Sigmoid colon (tissue), 7 donors: ENCODE measurements around the gene PRPS2. TPM values are rescaled to one million over a fixed set of nuclear protein-coding genes. Genes with fewer than 3 reads are reported as not detected.

Experiments
- DNase-seq: peaks from one replicate; pipeline ENCODE4 v3.0.0-alpha.2; 2019
- H3K27ac ChIP-seq, 4 donors: fragments of 200-600 bp; sonication (generic); one replicate each; pipeline ENCODE4 v1.5.1; 2016 to 2019; ENCODE audit warnings: mild to moderate bottlenecking in 1 of 4
- H3K27me3 ChIP-seq, 3 donors: fragments of 200-600 bp; sonication (generic); one replicate each; pipeline ENCODE4 v1.5.1; 2019; ENCODE audit warnings: mild to moderate bottlenecking in 1 of 3
- H3K36me3 ChIP-seq, 4 donors: fragments of 200-600 bp; sonication (generic); one replicate each; pipeline ENCODE4 v1.5.1; 2016 to 2019
- H3K4me1 ChIP-seq, 4 donors: fragments of 200-600 bp; sonication (generic); one replicate each; pipeline ENCODE4 v1.5.1; 2017 to 2019
- H3K4me3 ChIP-seq, 4 donors: fragments of 200-600 bp; sonication (generic); one replicate each; pipeline ENCODE4 v1.5.1; 2017 to 2019; ENCODE audit warnings: mild to moderate bottlenecking in 2 of 4, moderate library complexity in 1 of 4
- H3K9me3 ChIP-seq, 4 donors: fragments of 200-600 bp in 3 of 4; sonication (generic) in 3 of 4; one replicate each; pipeline versions ENCODE4 v1.5.1 to v1.6.1; 2013 to 2019
- EP300 ChIP-seq, 4 donors: sonication (generic); formaldehyde crosslinking; IDR thresholded peaks; one replicate each; pipeline ENCODE4 v1.6.1; 2017; ENCODE audit warnings: antibody characterized with exemption in 4 of 4
- POLR2A ChIP-seq, 2 donors: fragments of 450-650 bp; IDR thresholded peaks; one replicate each; pipeline ENCODE4 v1.6.1; 2016; ENCODE audit warnings: antibody characterized with exemption in 2 of 2, mild to moderate bottlenecking in 2 of 2, moderate library complexity in 2 of 2
- POLR2AphosphoS5 ChIP-seq, 4 donors: sonication (generic); formaldehyde crosslinking; IDR thresholded peaks; one replicate each; pipeline ENCODE4 v1.6.1; 2017; ENCODE audit warnings: antibody characterized with exemption in 4 of 4
- WGBS, 2 donors: extraction: QIAGEN DNeasy Blood & Tissue Kit; methylation state at CpG; one replicate each; pipeline ENCODE4 v1.1.7; 2013; 5-methylcytosine and 5-hydroxymethylcytosine counted together
- intact Hi-C: fragments of 100-400 bp; cut with DNase I; formaldehyde crosslinking; loops from one replicate; pipeline ENCODE4 v1.15.1; 2023
- polyA plus RNA-seq, 3 donors: library from polyadenylated mRNA; stranded (reverse); fragments of 200-250 nt; gene quantifications; one replicate each; pipeline ENCODE4 v1.2.3, GENCODE V29; 2013
- total RNA-seq, 4 donors: library from RNA; depleted of rRNA; stranded (reverse); fragments of >200 nt; gene quantifications; one replicate each; pipeline ENCODE4 v1.1.0, GENCODE V29; 2016
- TF ChIP-seq, protein P1 (sequence below), 4 experiments: fragments of 450-650 bp in 3 of 4; fragments of 200-600 bp in 1 of 4; IDR thresholded peaks; one replicate each; pipeline ENCODE4 v1.5.1; 2016 to 2019; ENCODE audit warnings: antibody characterized with exemption in 4 of 4, mild to moderate bottlenecking in 3 of 4, moderate library complexity in 2 of 4
- donor health status: healthy with polysubstance abuse.
- donor health status: Bipolar disorder and iron deficiency.
- donor health status: healthy.

PRPS2 gene
- total and polyA plus RNA-seq, 7 donors: 21.6 to 99.9 (median 53.7) TPM

DNA sequence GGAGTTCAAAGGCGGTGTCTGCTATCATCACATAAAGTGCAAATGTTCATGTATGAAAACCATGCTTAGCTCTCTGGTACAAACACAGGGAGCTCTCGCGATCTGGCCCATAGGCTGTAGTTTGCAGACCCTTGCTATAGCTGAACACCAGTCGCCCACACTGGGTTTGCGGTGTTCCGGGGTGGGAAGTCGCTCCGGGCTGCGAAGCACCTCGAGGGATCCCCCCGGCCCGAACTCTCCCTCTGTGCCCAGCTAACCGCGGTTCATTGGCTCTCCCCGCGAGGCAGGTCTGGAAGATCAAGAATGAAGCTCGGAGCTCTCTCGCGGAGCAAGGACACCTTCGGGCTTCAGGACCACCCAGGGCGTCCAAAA, 341 bp upstream of the PRPS2 start:
- no peaks in the 10 kb centered on the region for H3K27me3 ChIP-seq
- no peak for DNase-seq
- no peak for TF ChIP-seq EP300 (IDR thresholded peaks at IDR 0.05)
- no peak for TF ChIP-seq POLR2A (IDR thresholded peaks at IDR 0.05)
- TF ChIP-seq, protein P1, sequence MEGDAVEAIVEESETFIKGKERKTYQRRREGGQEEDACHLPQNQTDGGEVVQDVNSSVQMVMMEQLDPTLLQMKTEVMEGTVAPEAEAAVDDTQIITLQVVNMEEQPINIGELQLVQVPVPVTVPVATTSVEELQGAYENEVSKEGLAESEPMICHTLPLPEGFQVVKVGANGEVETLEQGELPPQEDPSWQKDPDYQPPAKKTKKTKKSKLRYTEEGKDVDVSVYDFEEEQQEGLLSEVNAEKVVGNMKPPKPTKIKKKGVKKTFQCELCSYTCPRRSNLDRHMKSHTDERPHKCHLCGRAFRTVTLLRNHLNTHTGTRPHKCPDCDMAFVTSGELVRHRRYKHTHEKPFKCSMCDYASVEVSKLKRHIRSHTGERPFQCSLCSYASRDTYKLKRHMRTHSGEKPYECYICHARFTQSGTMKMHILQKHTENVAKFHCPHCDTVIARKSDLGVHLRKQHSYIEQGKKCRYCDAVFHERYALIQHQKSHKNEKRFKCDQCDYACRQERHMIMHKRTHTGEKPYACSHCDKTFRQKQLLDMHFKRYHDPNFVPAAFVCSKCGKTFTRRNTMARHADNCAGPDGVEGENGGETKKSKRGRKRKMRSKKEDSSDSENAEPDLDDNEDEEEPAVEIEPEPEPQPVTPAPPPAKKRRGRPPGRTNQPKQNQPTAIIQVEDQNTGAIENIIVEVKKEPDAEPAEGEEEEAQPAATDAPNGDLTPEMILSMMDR (IDR thresholded peaks at IDR 0.05): no peak
- TF ChIP-seq POLR2AphosphoS5 (IDR thresholded peaks at IDR 0.05): no peak
- WGBS, 2 donors: 1% methylated on average over 21 of the region's 21 CpGs
- intact Hi-C loops: loop anchor here (10.0 kb wide), 1 partner anchor 864 kb away; the partner anchor contains the start of gene TCEANC
- H3K9me3 ChIP-seq: no peaks in the 10 kb centered on the region
- H3K27ac ChIP-seq: peak overlapping the region; percentile 42 to 86 (median 76)
- H3K4me3 ChIP-seq: peak overlapping the region; percentile 63 to 71 (median 68)
- H3K36me3 ChIP-seq: no peaks in the 10 kb centered on the region
- H3K4me1 ChIP-seq: peaks cover 0 to 18% (median 0%) of the 10 kb centered on the region in 4 donors

DNA sequence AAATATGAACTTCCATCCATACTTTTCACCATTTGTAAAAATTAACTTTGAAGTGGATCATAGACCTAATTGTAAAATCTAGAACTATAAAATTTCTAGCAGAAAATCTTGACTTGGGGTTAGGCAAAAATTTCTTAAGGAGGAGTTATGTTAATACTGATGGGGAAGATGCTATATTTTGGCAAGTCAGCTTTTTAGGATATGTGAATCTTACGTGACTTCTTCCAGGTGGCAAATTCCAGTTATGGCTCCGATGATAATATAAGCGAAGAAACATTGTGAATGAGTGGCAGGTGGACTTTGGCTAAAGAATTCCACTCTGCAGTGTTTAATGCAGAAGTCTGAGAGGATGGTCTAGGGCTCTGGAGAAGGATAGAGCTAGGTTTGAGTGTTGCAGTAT, 1.5 kb downstream of the PRPS2 start:
- 77 to 84% methylated on average over 3 of the region's 3 CpGs for WGBS, 2 donors
- Histone ChIP-seq H3K27me3 (no peaks in the 10 kb centered on the region), H3K4me1 (peaks cover 0 to 18% (median 0%) of the 10 kb centered on the region in 4 donors), H3K4me3 (peak overlapping the region in 2 of 4 donors; percentile 68 to 71), H3K36me3 (no peaks in the 10 kb centered on the region), H3K9me3 (no peaks in the 10 kb centered on the region), H3K27ac (peak overlapping the region in 3 of 4 donors; percentile 71 to 86 (median 80))
- intact Hi-C loops: loop anchor here (10.0 kb wide), 1 partner anchor 862 kb away; the partner anchor contains the start of gene TCEANC
- no peak for TF ChIP-seq POLR2AphosphoS5 (IDR thresholded peaks at IDR 0.05)
- no peak for TF ChIP-seq POLR2A (IDR thresholded peaks at IDR 0.05)
- TF ChIP-seq EP300 (IDR thresholded peaks at IDR 0.05): no peak
- TF ChIP-seq, protein P1 (IDR thresholded peaks at IDR 0.05): no peak
- DNase-seq: no peak

DNA sequence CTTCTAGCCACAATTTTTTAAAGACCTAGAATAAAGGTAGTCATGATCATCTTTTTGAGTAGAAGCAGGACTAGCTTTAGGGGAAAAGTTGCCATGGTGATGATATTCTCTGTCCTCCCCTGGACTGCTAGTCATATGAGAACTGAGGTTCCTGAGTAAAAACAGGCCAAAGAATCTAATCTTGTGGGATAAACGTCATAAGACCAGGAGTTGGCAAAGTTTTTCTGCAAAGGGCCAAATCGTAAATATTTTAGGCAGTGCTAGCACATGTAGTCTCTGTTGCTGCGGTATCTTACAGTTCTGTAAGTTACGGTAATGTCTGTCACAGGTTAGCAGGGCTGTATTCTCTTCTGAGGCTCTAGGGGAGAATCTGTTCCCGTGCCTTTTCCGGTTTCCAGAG, 3.4 kb downstream of the PRPS2 start:
- H3K27ac ChIP-seq: peak overlapping the region in 3 of 4 donors; percentile 71 to 86 (median 80)
- peaks cover 0 to 4% (median 0%) of the 10 kb centered on the region in 4 donors for H3K36me3 ChIP-seq
- H3K4me1 ChIP-seq: peaks cover 0 to 28% (median 0%) of the 10 kb centered on the region in 4 donors
- WGBS, 2 donors: 90 to 97% methylated on average over 6 of the region's 6 CpGs
- no peaks in the 10 kb centered on the region for H3K27me3 ChIP-seq
- TF ChIP-seq POLR2AphosphoS5 (IDR thresholded peaks at IDR 0.05) (peak; percentile 56 to 88 (median 71)), EP300 (IDR thresholded peaks at IDR 0.05) (peak; percentile 59 to 88 (median 80))
- TF ChIP-seq, protein P1 (IDR thresholded peaks at IDR 0.05): no peak
- no peak for DNase-seq
- intact Hi-C loops: loop anchor here (10.0 kb wide), 1 partner anchor 860 kb away; the partner anchor contains the start of gene TCEANC
- H3K4me3 ChIP-seq: no peak overlapping the region
- H3K9me3 ChIP-seq: no peaks in the 10 kb centered on the region

DNA sequence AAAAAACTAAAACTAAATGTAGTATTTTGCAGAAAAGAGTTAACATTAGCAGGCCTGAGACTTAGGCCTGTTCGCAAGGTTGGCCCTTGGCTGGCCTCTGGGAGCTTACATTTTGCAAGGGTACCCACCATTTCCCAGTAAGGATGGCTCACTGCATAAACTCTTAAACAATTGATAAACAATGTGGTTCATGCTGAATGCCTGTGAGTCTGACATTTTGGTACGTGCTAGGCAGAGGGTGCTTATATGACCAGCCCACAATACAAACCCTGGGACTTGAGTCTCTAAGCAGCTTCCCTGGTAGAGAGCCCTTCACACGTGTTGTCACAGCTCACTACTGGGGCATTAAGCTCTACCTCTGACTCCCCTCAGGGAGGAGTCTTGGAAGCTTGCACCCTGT, 7.4 kb downstream of the PRPS2 start:
- WGBS, 2 donors: 86 to 88% methylated on average over 3 of the region's 3 CpGs
- intact Hi-C loops: loop anchor here (10.0 kb wide), 1 partner anchor 856 kb away; the partner anchor contains the start of gene TCEANC
- H3K36me3 ChIP-seq: peaks cover 0 to 19% (median 0%) of the 10 kb centered on the region in 4 donors
- H3K27me3 ChIP-seq: no peaks in the 10 kb centered on the region
- H3K9me3 ChIP-seq: no peaks in the 10 kb centered on the region
- H3K4me3 ChIP-seq: no peak overlapping the region
- no peak overlapping the region for H3K27ac ChIP-seq
- no peak for DNase-seq
- peaks cover 0 to 11% (median 0%) of the 10 kb centered on the region in 4 donors for H3K4me1 ChIP-seq
- TF ChIP-seq EP300 (IDR thresholded peaks at IDR 0.05) (no peak), POLR2AphosphoS5 (IDR thresholded peaks at IDR 0.05) (no peak), POLR2A (IDR thresholded peaks at IDR 0.05) (no peak)
- TF ChIP-seq, protein P1 (IDR thresholded peaks at IDR 0.05): no peak
